Parathyroid adenoma (tissue), 2 donors: ENCODE results near the gene ARHGAP4.

Source experiments
- H2AFZ ChIP-seq: fragments of 300-600 bp; sonication (generic); one replicate; pipeline ENCODE4 v1.7.0; 2017; ENCODE audit warnings: antibody characterized with exemption, mild to moderate bottlenecking
- H3K27ac ChIP-seq: fragments of 300-600 bp; sonication (generic); one replicate; pipeline ENCODE4 v1.7.0; 2017
- H3K27me3 ChIP-seq: fragments of 300-600 bp; sonication (generic); one replicate; pipeline ENCODE4 v1.7.0; 2017; ENCODE audit warnings: low read length; ENCODE audit not compliant: control insufficient read depth, insufficient read depth
- H3K36me3 ChIP-seq: fragments of 300-600 bp; sonication (generic); one replicate; pipeline ENCODE4 v1.7.0; 2017; ENCODE audit warnings: low read length; ENCODE audit not compliant: control insufficient read depth, insufficient read depth
- H3K4me1 ChIP-seq: fragments of 300-600 bp; sonication (generic); one replicate; pipeline ENCODE4 v1.7.0; 2017; ENCODE audit warnings: control low read depth
- H3K4me2 ChIP-seq: fragments of 300-600 bp; sonication (generic); one replicate; pipeline ENCODE4 v1.7.0; 2017; ENCODE audit warnings: low read length
- H3K4me3 ChIP-seq: fragments of 300-600 bp; sonication (generic); one replicate; pipeline ENCODE4 v1.7.0; 2017; ENCODE audit warnings: low read depth, low read length
- H3K79me2 ChIP-seq: fragments of 300-600 bp; sonication (generic); one replicate; pipeline ENCODE4 v1.7.0; 2017; ENCODE audit warnings: control low read depth
- H3K9ac ChIP-seq: fragments of 300-600 bp; sonication (generic); one replicate; pipeline ENCODE4 v1.7.0; 2017; ENCODE audit warnings: mild to moderate bottlenecking
- H3K9me3 ChIP-seq: fragments of 300-600 bp; sonication (generic); one replicate; pipeline ENCODE4 v1.7.0; 2017; ENCODE audit warnings: low read length; ENCODE audit not compliant: control insufficient read depth
- TF ChIP-seq, protein P1 (sequence below): fragments of 300-600 bp; sonication (generic); IDR thresholded peaks from one replicate; pipeline ENCODE4 v1.7.0; 2017; ENCODE audit warnings: antibody characterized with exemption, mild to moderate bottlenecking
- donor health status: primary hyperparathyroidism.

Gene ARHGAP4

DNA sequence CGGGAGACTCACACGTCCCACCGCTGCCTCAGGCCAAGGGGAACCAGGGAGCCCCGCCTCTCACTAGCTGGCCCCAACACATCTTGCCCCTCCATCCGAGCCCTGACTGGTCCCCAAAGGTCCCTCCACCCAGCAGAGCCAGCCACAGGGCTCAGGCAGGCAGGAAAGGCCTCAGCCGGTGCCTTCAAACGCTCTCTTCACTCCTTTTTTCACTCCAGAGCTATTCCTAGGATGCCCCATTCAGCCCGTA is 1.5 kb upstream of the ARHGAP4 start:
- Histone ChIP-seq H3K4me3 (peak overlapping the region; percentile 73), H3K27me3 (no peaks in the 10 kb centered on the region), H3K79me2 (no peaks in the 10 kb centered on the region), H3K27ac (peak overlapping the region; percentile 99), H3K4me2 (peak overlapping the region; percentile 79), H3K36me3 (no peaks in the 10 kb centered on the region), H2AFZ (peak overlapping the region; percentile 74), H3K9me3 (no peaks in the 10 kb centered on the region), H3K4me1 (peaks cover 14% of the 10 kb centered on the region), H3K9ac (no peak overlapping the region)
- TF ChIP-seq, protein P1, sequence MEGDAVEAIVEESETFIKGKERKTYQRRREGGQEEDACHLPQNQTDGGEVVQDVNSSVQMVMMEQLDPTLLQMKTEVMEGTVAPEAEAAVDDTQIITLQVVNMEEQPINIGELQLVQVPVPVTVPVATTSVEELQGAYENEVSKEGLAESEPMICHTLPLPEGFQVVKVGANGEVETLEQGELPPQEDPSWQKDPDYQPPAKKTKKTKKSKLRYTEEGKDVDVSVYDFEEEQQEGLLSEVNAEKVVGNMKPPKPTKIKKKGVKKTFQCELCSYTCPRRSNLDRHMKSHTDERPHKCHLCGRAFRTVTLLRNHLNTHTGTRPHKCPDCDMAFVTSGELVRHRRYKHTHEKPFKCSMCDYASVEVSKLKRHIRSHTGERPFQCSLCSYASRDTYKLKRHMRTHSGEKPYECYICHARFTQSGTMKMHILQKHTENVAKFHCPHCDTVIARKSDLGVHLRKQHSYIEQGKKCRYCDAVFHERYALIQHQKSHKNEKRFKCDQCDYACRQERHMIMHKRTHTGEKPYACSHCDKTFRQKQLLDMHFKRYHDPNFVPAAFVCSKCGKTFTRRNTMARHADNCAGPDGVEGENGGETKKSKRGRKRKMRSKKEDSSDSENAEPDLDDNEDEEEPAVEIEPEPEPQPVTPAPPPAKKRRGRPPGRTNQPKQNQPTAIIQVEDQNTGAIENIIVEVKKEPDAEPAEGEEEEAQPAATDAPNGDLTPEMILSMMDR: no peak

DNA sequence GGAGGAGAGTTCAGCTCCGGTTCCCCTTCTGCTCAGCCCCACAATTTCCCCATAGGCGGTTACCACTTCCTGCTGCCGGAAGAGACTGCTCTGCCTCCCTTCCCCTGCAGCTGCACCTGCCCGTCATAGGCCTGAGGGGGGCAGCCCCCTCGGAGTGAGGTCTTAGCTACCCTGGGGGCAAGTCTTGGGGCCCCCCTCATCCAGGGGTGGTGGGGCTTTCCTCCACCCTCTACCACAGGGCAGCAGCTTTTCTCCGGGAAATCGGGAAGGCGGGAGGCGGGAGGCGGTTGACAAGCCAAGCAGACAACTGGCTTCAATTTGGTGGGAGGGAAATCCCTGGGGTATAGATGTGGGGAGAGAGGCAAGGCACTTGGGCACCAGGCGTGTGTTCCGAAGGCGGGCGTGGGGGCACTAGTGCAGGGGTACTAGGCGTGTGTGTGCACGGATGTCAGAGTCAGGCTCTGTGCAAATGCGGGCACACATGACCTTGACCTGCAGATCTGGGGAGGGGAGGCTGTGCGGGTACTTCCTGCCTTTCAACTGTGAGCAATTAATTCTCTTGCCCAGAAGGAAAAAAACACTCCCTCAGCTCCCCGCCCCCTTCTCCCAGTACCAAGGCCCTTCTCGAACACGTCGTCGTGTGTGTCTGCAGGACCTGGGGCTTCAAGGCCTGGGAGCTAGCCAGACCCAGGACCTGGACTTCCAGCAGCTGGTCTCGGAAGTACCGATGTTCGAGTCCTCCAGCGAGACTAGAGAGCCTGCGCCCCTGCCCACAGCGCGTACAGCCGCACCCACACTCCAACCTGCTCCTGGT is 1.0 kb upstream of the ARHGAP4 start:
- no peak overlapping the region for H3K9ac ChIP-seq
- H2AFZ ChIP-seq: peak overlapping the region; percentile 74
- H3K79me2 ChIP-seq: no peaks in the 10 kb centered on the region
- peaks cover 14% of the 10 kb centered on the region for H3K4me1 ChIP-seq
- no peaks in the 10 kb centered on the region for H3K36me3 ChIP-seq
- no peaks in the 10 kb centered on the region for H3K27me3 ChIP-seq
- H3K4me3 ChIP-seq: peak overlapping the region; percentile 73
- peak overlapping the region; percentile 99 for H3K27ac ChIP-seq
- H3K9me3 ChIP-seq: no peaks in the 10 kb centered on the region
- H3K4me2 ChIP-seq: peak overlapping the region; percentile 79
- TF ChIP-seq, protein P1: no peak

DNA sequence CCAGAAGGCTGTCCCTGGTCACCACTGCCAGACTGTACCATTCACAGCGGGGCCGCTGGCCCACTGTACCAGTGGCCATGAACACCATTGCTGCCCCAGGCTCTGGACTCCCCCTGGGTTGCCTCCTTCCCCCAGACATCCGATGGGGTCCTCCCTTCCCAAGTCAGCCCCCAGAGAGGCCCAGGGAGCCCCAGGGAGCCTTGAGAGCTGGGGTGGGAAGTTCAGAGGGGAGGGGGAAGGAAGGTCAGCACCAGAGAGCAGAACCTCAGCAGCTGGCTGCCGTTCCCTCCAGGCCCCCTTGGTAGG is 441 bp upstream of the ARHGAP4 start:
- H2AFZ ChIP-seq: peak overlapping the region; percentile 62
- H3K9ac ChIP-seq: no peak overlapping the region
- H3K79me2 ChIP-seq: no peaks in the 10 kb centered on the region
- H3K4me1 ChIP-seq: peaks cover 14% of the 10 kb centered on the region
- TF ChIP-seq, protein P1: no peak
- H3K36me3 ChIP-seq: no peaks in the 10 kb centered on the region
- no peaks in the 10 kb centered on the region for H3K9me3 ChIP-seq
- H3K4me3 ChIP-seq: peak overlapping the region; percentile 29
- peak overlapping the region; percentile 99 for H3K27ac ChIP-seq
- H3K4me2 ChIP-seq: peak overlapping the region; percentile 47
- no peaks in the 10 kb centered on the region for H3K27me3 ChIP-seq

DNA sequence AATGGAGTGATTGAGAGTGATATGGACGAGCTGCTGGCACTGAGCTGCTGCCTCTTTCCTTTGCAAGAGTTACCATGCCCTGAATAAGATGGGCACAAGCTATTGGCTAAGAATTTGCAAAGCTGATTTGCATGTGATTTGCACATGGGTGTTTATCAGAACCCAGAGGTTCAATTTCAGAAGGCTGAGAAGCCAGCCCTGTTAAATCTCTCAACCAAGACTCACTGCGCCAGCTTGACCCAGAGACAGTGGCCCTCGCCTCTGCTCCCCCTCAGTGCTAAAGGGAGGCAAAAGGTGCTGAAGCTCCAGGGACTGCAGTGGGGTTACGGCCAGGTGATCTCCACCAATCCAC is 701 bp downstream of the ARHGAP4 start:
- Histone ChIP-seq H3K4me1 (peaks cover 14% of the 10 kb centered on the region), H3K9me3 (no peaks in the 10 kb centered on the region), H3K27ac (no peak overlapping the region), H3K9ac (no peak overlapping the region), H3K4me3 (no peak overlapping the region), H2AFZ (no peak overlapping the region), H3K27me3 (no peaks in the 10 kb centered on the region), H3K4me2 (no peak overlapping the region), H3K79me2 (no peaks in the 10 kb centered on the region), H3K36me3 (no peaks in the 10 kb centered on the region)
- TF ChIP-seq, protein P1: no peak

- Histone ChIP-seq H3K9me3 (no peaks in the 10 kb centered on the region), H3K4me1 (peaks cover 14% of the 10 kb centered on the region), H3K4me3 (no peak overlapping the region), H3K36me3 (no peaks in the 10 kb centered on the region), H3K27ac (peak overlapping the region; percentile 36), H3K9ac (no peak overlapping the region), H2AFZ (peak overlapping the region; percentile 38), H3K27me3 (no peaks in the 10 kb centered on the region), H3K4me2 (no peak overlapping the region), H3K79me2 (no peaks in the 10 kb centered on the region)
- TF ChIP-seq, protein P1: peak; percentile 33
Observed at GRCh38 chrX:153924149-153924861, 1.8 kb downstream of the ARHGAP4 start.
